ENCODE results near the gene SBF1. TPM values are rescaled to one million over a fixed set of nuclear protein-coding genes. Genes with fewer than 3 reads are reported as not detected.

The SBF1 gene
- total RNA-seq, 1 donor from 2014 or later, result 181 TPM

DNA sequence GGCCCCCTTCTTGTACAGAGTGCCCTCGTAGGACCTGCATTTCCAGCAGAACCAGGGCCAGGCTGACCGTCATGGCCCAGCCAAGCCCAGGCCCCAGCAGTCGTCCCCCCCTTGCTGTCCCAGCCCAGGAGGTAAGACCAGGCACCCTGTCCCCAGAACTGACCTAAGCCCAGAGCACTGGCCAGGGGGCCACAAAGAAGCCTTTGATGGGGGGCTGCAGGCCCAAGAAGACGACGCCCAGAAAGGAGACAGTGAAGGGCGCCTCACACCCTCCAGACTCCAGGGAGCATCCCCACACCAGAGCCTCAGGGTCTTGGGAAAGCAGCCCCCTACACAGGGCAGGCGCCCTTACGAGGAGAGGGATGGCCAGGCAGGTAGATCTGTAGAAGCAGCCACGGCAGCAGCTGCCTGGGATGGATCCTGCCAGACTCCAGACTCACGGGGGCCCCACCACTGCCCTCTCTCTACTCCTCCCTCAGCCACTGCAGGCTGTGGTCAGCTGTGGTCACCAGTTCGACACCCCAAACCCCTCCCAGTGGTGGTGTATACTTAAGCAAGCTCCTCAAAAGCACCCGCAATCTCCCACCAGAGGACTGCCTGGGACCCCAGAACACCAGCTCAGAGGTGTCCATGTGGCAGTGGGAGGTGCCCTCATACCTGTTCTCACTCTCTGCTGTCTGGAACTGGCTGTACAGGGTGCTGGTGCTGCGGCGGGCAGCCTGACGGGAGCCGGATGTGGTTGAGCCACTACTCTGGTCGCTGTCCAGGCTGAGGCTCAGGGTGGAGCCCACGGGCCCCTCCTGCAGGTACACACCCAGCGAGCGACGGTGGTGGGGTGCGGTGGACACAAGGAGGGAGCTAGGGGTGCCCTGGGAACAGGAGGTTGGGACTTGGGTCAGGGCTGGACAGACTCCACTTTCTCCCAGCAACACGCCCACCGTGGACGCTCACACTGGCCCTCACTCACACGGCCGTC, 27.0 kb downstream of the SBF1 start:
- intact Hi-C loops (cut with micrococcal nuclease), result no loop called here

DNA sequence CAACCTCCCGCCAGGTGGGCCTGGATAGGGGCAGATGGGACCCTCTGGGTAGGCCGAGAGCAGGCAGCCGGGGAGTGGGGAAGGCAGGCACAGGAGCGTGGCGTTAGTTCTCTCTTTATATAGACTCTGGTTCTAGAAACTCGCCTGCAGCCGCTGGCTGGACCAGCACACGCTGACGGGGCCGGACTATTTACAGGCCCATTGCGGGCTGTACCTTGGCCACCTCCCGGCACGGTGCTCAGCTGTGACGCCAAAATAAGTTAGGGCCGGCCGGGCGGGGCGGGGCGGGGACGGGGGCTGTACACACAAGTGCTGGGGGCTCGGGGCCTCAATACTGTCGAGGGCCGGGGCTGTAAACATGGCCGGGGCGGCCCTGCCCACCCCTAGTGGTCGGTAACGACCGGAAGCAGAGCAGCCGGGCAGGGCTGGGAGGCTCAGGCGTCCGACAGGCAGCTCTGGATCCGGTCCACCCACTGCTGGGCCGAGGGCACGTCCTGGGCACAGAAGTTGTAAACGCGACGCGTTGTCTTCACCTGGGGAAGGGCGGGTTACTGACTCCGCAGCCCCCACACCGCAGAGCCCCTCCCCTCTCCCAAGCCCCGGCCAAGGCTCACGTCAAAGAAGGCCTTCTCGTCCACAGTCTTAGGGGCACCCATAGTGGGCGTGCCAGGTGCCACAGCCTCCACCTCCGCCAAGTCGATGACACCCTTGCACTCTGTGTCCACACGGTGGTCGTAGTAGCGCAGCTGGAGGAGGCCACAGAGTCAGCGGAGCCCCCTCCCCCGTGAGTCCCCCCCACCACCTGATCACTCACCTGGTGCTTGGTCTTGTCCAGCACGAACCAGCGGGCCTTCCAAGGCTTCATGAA, 27.9 kb downstream of the SBF1 start:
- intact Hi-C loops (cut with micrococcal nuclease), result no loop called here

DNA sequence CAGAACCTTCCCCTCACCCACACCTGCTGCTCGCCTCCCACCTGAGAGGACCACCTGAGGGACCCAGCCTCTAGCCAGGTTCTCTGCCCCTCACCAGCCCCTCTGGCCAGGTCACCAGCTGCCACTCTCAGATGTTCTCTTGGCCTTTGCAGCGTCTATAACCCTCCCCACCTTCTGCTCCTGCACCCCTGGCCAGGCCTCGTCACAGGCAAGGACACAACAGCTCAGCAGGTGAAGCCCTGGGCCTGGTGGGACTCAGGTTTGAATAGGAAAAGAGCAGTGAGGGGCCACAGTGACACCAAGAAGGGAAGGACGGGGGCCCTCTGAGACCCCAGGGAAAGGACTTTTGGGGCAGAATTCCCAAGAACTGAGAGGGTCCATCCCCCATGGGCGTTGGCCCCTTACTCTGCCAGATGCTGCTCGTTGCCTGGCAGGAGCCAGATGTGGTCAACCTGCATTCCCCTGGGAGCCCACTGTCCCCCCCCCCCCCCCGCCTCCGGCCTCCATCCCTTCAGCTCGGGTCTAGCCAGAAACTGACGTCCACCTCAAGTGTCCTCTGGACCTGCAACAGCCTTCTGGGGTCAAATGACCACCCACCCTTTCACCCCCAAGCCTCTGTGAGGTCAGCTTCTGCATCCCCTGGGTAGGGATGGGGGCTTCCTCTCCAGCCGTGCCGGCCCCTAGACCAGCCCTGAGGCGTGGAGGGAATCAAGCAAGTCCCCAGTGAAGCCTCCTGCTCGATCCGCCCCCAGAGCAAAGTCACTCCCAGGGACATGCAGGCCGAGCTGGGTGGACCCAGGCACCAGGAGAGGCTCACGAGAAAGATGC, 28.7 kb downstream of the SBF1 start:
- intact Hi-C loops (cut with micrococcal nuclease), result no loop called here

- intact Hi-C loops (cut with micrococcal nuclease), result no loop called here
Measured at GRCh38 chr22:50445071-50445879, 29.6 kb downstream of the SBF1 start.

GRCh38 chr22:50444663-50445062, 30.2 kb downstream of the SBF1 start:
- intact Hi-C loops (cut with micrococcal nuclease), result no loop called here

GRCh38 chr22:50443801-50444625, 30.8 kb downstream of the SBF1 start:
- intact Hi-C loops (cut with micrococcal nuclease), result no loop called here

DNA sequence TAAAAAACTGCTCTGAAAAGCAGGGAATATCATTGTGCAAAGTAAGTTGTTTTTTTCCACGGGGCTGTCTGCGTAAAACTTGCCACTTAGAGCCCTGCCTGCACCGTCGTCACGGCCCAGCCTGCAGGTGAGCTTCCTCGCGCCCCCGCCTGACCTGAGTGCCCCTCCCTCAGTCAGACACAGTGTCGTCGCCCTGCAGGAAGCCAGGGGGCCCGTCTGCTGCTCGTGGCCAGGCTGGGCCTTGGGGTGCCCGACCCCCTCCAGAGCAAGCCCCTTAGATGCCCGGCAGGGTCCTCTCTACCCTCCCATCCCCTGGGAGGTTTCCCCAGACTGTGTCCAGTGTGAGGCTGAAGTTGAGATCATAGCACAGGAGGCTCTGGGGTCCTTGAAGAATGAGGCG, 31.6 kb downstream of the SBF1 start:
- intact Hi-C loops (cut with micrococcal nuclease), result no loop called here

DNA sequence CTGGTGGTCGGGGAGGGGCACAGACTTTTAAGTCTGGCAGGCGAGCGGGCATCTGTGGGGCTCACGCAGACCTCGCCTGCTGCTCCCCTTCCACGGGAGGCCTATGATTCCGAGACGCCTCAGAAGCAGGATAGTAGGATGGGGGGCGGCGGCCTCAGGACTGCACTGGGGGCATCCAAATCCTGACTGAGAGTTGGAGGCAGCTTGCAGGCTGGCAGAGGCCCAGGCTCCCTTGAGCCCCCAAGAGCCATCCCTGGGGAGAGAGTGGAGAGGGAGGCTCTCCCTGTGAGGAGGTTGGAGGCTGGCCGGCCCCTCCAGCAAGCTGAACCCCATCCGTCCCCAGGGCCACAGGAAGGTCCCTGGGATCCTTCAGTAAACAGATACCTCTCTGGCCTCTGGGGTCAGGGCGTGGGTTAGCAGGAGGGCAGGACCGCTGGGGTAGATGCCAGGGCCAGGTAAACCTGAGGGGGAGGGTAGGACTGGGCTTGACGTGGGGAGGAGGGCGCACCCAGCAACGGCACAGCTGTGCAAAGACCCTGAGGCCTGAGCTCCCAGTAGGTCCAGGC, 33.3 kb downstream of the SBF1 start:
- intact Hi-C loops (cut with micrococcal nuclease), result no loop called here

- intact Hi-C loops (cut with micrococcal nuclease), result no loop called here
Measured at GRCh38 chr22:50440544-50441249, 34.1 kb downstream of the SBF1 start.

DNA sequence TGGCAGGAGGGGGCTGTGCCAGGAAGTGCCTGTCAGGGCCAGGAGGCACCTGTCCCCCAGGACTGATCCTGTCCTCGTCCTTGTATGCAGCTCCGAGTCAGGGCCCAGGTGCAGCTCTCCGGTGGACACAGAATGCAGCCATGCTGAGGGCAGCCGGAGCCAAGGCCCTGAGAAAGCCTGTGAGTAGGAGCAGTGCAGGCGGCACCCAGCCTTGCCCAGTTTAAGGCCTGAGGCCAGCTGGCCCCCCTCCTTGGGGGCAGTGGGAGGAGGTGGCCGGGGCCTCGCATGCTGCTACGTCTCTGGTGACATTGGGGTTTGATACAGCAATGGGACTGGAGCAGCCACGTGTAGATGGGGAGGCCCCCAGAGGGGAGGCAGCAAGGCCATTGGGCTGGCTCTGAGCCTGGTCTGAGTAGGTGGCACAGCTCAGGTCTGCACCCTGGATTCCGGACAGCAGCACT, 34.9 kb downstream of the SBF1 start:
- intact Hi-C loops (cut with micrococcal nuclease), result no loop called here

- intact Hi-C loops (cut with micrococcal nuclease), result no loop called here
Measured at GRCh38 chr22:50439314-50439870, 35.4 kb downstream of the SBF1 start.

DNA sequence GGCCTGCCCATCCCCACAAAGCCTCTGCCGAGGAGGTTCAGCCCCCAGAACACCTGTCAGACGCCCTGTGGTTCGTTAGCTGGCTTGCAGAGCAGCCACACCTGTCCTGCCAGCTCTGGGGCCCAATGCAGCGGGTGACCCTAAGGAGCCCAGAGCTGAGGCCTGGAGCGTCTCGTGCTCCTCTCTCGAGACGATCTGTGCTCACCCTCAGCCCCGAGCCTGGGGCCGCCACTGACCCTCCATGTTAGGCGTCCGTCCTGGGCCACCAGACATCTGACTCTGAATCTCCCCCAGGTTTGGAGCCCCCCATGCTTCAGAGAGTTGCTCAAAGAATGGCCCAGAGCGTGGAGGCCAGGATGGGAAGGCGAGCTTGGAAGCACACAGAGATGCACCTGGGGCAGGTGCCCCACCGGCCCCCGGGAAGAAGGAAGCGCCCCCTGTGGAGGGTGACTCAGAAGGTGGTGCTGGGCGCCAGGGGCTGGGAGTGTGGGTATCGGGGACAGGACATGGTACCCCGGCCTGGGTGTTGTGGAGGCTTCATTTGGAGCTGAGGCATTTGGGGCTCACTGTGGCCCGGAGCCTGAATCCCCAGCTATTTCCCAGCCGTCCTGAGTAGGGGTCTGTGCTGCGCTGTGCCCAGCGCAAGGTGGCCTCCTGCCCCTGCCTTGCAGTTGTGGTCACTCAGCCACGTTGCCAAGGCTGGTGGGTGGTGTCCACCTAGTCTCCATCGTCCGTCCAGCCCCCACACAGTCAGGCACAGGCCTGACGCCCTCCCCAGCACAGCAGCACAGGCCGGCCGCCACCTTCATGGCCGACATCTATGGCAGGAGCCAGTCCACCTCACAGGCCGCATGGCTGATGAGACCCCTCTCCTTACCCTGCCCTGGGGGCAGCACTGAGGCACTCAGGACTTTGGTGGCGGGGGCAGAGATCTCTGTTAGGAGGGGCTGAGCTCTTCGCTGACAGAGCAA, 36.2 kb downstream of the SBF1 start:
- intact Hi-C loops (cut with micrococcal nuclease), result no loop called here

GRCh38 chr22:50437511-50438304, 37.1 kb downstream of the SBF1 start:
- intact Hi-C loops (cut with micrococcal nuclease), result no loop called here

GRCh38 chr22:50436841-50437341, 37.9 kb downstream of the SBF1 start:
- intact Hi-C loops (cut with micrococcal nuclease), result no loop called here

DNA sequence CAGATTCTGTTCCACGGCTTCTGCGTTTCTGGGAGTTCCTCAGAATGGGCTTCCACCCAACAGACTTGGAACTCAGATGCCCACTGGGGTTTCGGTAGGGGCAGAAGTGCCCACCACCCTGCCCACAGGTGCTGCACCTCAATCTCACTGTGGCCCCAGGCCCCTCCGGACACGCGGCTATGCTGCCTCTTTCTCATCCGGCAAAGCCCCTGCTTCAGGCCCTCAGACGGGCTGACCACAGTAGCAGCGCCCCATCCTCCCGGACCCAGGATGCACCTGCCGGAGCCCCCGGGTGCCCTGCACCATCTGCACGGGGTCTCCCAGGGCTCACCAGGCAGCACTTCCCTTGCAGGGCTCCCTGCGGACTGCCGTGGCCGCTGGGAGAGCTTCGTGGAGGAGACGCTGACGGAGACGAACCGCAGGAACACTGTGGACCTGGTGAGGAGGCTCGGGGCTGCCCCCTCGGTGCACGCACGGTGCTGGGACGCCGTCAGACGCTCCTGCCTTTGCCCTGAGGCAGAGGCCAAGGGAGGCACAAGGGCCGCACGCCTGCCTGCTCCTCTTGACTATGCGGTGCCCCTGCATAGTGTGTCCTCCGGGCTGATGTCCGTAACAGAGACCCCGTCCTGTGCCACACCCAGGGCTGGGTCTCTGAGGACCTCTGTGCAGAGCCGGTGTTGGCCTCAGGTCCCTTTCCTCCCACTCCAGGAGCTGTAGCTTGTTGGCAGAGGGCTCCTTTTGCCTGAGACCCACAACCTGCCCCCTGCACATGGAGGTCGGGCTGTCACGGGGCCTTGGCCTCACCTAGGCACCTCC, 38.6 kb downstream of the SBF1 start:
- intact Hi-C loops (cut with micrococcal nuclease), result no loop called here
